DND-41 (cell line): ENCODE measurements around the gene ZNF236.

Experiments used
- CTCF ChIP-seq: IDR thresholded peaks from 2 replicates; pipeline ENCODE4 v1.5.1; 2012; ENCODE audit warnings: borderline replicate concordance, low read length, moderate library complexity, mild to moderate bottlenecking; ENCODE audit not compliant: poor library complexity, severe bottlenecking; ENCODE audit errors: extremely low read depth
- EZH2 ChIP-seq: IDR thresholded peaks from 3 replicates; pipeline ENCODE4 v1.6.1; 2012; ENCODE audit warnings: borderline replicate concordance, low read depth, mild to moderate bottlenecking, moderate library complexity, low read length, inconsistent platforms; ENCODE audit not compliant: severe bottlenecking

GRCh38 chr18:76972846-76973519, 150.6 kb downstream of the ZNF236 start:
- TF ChIP-seq CTCF (no peak), EZH2 (no peak)
